SK-N-SH (cell line): ENCODE measurements around the gene SPRY4. TPM values are rescaled to one million over a fixed set of nuclear protein-coding genes. Genes with fewer than 3 reads are reported as not detected.
"Not testable (repeated sequence)": the region's sequence is repeated elsewhere in the genome, so short reads cannot be mapped to it uniquely, and the experiment has no call there.

Experiments used
- CTCF ChIA-PET: fragments of 300-600, 350-600 bp; formaldehyde crosslinking; extraction: SDS; loops from one replicate; lab custom pipeline; 2021; lab: Yijun Ruan, JAX
- POLR2A ChIA-PET: fragments of 350-600 bp; sonication (Branson Sonifier 250); formaldehyde crosslinking; extraction: SDS; loops from one replicate; lab custom pipeline; 2020; ENCODE audit warnings: antibody characterized with exemption, inconsistent platforms; lab: Yijun Ruan, JAX
- DNase-seq: peaks from one replicate; pipeline ENCODE4 v3.0.0; 2012
- H2AFZ ChIP-seq: fragments of 200-600 bp; sonication (generic); 2 replicates; pipeline ENCODE4 v1.8.1; 2016; ENCODE audit warnings: antibody characterized with exemption, mild to moderate bottlenecking, low read depth
- H3F3A ChIP-seq: fragments of 200-600 bp; sonication (generic); replicated peaks from 2 replicates; pipeline ENCODE3; 2016; ENCODE audit warnings: antibody characterized with exemption, mild to moderate bottlenecking; ENCODE audit not compliant: insufficient read depth
- H3K27ac ChIP-seq, 2 experiments: fragments of 200-500 bp in 1 of 2; fragments of 200-600 bp in 1 of 2; sonication (Bioruptor generic) in 1 of 2; sonication (generic), shearing (Covaris generic) in 1 of 2; 2 replicates each; pipeline versions ENCODE4 v1.5.1 to v1.6.1; 2014 to 2016; ENCODE audit warnings: low read depth in 2 of 2, inconsistent platforms in 1 of 2, low read length in 1 of 2, mild to moderate bottlenecking in 1 of 2, mixed read lengths in 1 of 2
- H3K27me3 ChIP-seq: fragments of 200-600 bp; sonication (generic), shearing (Covaris generic); 2 replicates; pipeline ENCODE4 v1.6.1; 2016; ENCODE audit warnings: mixed run types; ENCODE audit not compliant: insufficient read depth
- H3K36me3 ChIP-seq, 2 experiments: fragments of 200-500 bp in 1 of 2; fragments of 200-600 bp in 1 of 2; sonication (Bioruptor generic) in 1 of 2; sonication (generic) in 1 of 2; replicated peaks in 1 of 2; 2 replicates each; pipeline versions ENCODE3 to v1.5.1; 2014 to 2016; ENCODE audit warnings: low read length in 1 of 2, mild to moderate bottlenecking in 1 of 2; ENCODE audit not compliant: insufficient read depth in 2 of 2, control insufficient read depth in 1 of 2
- H3K4me1 ChIP-seq, 2 experiments: fragments of 200-500 bp in 1 of 2; fragments of 200-600 bp in 1 of 2; sonication (Bioruptor generic) in 1 of 2; sonication (generic), shearing (Covaris generic) in 1 of 2; 2 replicates each; pipeline versions ENCODE4 v1.5.1 to v1.6.1; 2014 to 2016; ENCODE audit warnings: low read depth in 1 of 2, low read length in 1 of 2, mixed run types in 1 of 2; ENCODE audit not compliant: insufficient read depth in 2 of 2, control insufficient read depth in 1 of 2
- H3K4me2 ChIP-seq: fragments of 200-600 bp; sonication (generic), shearing (Covaris generic); 2 replicates; pipeline ENCODE4 v1.6.1; 2017; ENCODE audit warnings: mixed run types
- H3K4me3 ChIP-seq, 2 experiments: fragments of 200-500 bp in 1 of 2; fragments of 200-600 bp in 1 of 2; sonication (Bioruptor generic) in 1 of 2; sonication (generic), shearing (Covaris generic) in 1 of 2; 2 replicates each; pipeline versions ENCODE4 v1.5.1 to v1.8.1; 2014 to 2016; ENCODE audit warnings: low read depth in 2 of 2, inconsistent platforms in 1 of 2, low read length in 1 of 2, mild to moderate bottlenecking in 1 of 2, mixed read lengths in 1 of 2, moderate library complexity in 1 of 2
- H3K79me2 ChIP-seq: fragments of 200-600 bp; sonication (generic); 2 replicates; pipeline ENCODE4 v1.8.1; 2017; ENCODE audit warnings: mild to moderate bottlenecking; ENCODE audit not compliant: insufficient read depth
- H3K9ac ChIP-seq: fragments of 200-600 bp; sonication (generic); 2 replicates; pipeline ENCODE4 v1.6.1; 2017; ENCODE audit warnings: mixed run types
- H3K9me2 ChIP-seq: fragments of 200-600 bp; sonication (generic); 2 replicates; pipeline ENCODE4 v1.6.1; 2017; ENCODE audit warnings: mixed run types
- H3K9me3 ChIP-seq: fragments of 200-600 bp; sonication (generic); 2 replicates; pipeline ENCODE4 v1.6.1; 2017; ENCODE audit warnings: mixed run types, mild to moderate bottlenecking, moderate library complexity
- H4K20me1 ChIP-seq: fragments of 200-600 bp; sonication (generic); 2 replicates; pipeline ENCODE4 v1.6.1; 2017; ENCODE audit warnings: mild to moderate bottlenecking, mixed run types; ENCODE audit not compliant: insufficient read depth
- CHD2 ChIP-seq: fragments of 150-350 bp; IDR thresholded peaks from 2 replicates; pipeline ENCODE4 v1.6.1; 2018; ENCODE audit warnings: low read length; ENCODE audit not compliant: partially characterized antibody
- NRF1 ChIP-seq: IDR thresholded peaks from 2 replicates; pipeline ENCODE4 v1.6.1; 2012; ENCODE audit warnings: low read depth, mild to moderate bottlenecking, low read length
- RXRA ChIP-seq: IDR thresholded peaks from 2 replicates; pipeline ENCODE4 v1.4.0; 2012; ENCODE audit warnings: low read depth, mild to moderate bottlenecking, borderline replicate concordance
- SMC3 ChIP-seq: IDR thresholded peaks from 2 replicates; pipeline ENCODE4 v1.6.1; 2012; ENCODE audit warnings: low read depth, low read length, improper control_type of control experiment
- TEAD4 ChIP-seq: IDR thresholded peaks from 2 replicates; pipeline ENCODE4 v1.4.0; 2012; ENCODE audit warnings: mild to moderate bottlenecking, borderline replicate concordance; ENCODE audit not compliant: insufficient read depth
- USF2 ChIP-seq: fragments of 150-350 bp; IDR thresholded peaks from 2 replicates; pipeline ENCODE4 v1.6.1; 2017; ENCODE audit warnings: antibody characterized with exemption, low read length, low read depth, borderline replicate concordance
- WGBS: methylation state at CpG from one replicate; pipeline ENCODE4 v1.1.6; 2017; ENCODE audit warnings: low lambda C conversion rate; 5-methylcytosine and 5-hydroxymethylcytosine counted together
- polyA plus RNA-seq, 3 experiments: library from polyadenylated mRNA; depleted of rRNA; stranded (reverse); fragments of >200 nt; gene quantifications; 2 replicates each; pipeline ENCODE4 v1.2.3, GENCODE V29; 2012
- TF ChIP-seq, protein P1 (sequence below): IDR thresholded peaks from 2 replicates; pipeline ENCODE4 v1.4.0; 2012; ENCODE audit warnings: low read depth, borderline replicate concordance
- TF ChIP-seq, protein P2 (sequence below): IDR thresholded peaks from 2 replicates; pipeline ENCODE4 v1.4.0; 2012; ENCODE audit warnings: low read depth, borderline replicate concordance

The SPRY4 gene
- polyA plus RNA-seq, 1 of the 3 experiments (the other 2 are of a cell fraction) = 18.0 TPM

DNA sequence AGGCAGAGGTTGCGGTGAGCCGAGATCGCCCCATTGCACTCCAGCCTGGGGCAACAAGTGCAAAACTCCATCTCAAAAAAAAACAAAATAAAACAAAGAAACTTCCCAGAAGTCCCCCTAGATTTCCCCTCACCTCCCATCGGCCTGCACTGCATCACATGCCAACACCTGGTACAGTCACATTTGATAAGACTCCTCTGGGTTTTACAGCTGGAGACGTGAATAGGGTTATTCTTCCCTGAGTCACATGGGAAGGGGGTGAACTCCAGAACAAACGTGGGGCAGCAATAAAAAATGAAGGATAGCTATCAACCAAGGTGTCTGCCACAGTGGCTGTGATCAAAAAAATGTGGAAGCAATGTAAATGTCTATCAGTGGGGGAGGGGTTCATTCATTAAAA, 26.0 kb downstream of the SPRY4 start:
- no peaks in the 10 kb centered on the region for H4K20me1 ChIP-seq
- WGBS = 82% methylated on average over 6 of the region's 6 CpGs
- H3K4me2 ChIP-seq = no peak overlapping the region
- H3K27ac ChIP-seq = no peak overlapping the region
- TF ChIP-seq USF2 = no peak
- TF ChIP-seq, protein P1, sequence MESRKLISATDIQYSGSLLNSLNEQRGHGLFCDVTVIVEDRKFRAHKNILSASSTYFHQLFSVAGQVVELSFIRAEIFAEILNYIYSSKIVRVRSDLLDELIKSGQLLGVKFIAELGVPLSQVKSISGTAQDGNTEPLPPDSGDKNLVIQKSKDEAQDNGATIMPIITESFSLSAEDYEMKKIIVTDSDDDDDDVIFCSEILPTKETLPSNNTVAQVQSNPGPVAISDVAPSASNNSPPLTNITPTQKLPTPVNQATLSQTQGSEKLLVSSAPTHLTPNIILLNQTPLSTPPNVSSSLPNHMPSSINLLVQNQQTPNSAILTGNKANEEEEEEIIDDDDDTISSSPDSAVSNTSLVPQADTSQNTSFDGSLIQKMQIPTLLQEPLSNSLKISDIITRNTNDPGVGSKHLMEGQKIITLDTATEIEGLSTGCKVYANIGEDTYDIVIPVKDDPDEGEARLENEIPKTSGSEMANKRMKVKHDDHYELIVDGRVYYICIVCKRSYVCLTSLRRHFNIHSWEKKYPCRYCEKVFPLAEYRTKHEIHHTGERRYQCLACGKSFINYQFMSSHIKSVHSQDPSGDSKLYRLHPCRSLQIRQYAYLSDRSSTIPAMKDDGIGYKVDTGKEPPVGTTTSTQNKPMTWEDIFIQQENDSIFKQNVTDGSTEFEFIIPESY = no peak
- TF ChIP-seq, protein P2, sequence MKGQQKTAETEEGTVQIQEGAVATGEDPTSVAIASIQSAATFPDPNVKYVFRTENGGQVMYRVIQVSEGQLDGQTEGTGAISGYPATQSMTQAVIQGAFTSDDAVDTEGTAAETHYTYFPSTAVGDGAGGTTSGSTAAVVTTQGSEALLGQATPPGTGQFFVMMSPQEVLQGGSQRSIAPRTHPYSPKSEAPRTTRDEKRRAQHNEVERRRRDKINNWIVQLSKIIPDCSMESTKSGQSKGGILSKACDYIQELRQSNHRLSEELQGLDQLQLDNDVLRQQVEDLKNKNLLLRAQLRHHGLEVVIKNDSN = no peak
- no peak for TF ChIP-seq TEAD4
- TF ChIP-seq RXRA = no peak
- no peak for TF ChIP-seq NRF1
- no peak for TF ChIP-seq SMC3
- no peak for TF ChIP-seq CHD2
- TF ChIP-seq, all 33 proteins: peak for 0
- H3F3A ChIP-seq = peaks cover 32% of the 10 kb centered on the region
- no peaks in the 10 kb centered on the region for H3K36me3 ChIP-seq
- H3K4me3 ChIP-seq = no peak overlapping the region
- H3K9me2 ChIP-seq = no peaks in the 10 kb centered on the region
- H3K79me2 ChIP-seq = peaks cover 61% of the 10 kb centered on the region
- H2AFZ ChIP-seq = no peak overlapping the region
- ChIA-PET CTCF (interaction anchor here (1.8 kb wide), 2 partner anchors 146 to 250 kb away, joined by 5 read pairs; no protein-coding TSS in a partner anchor), POLR2A (no interaction called here)
- H3K9me3 ChIP-seq = no peaks in the 10 kb centered on the region
- H3K9ac ChIP-seq = no peak overlapping the region
- H3K4me1 ChIP-seq = peaks cover 21 to 26% of the 10 kb centered on the region in 2 experiments
- no peak for DNase-seq
- no peaks in the 10 kb centered on the region for H3K27me3 ChIP-seq

DNA sequence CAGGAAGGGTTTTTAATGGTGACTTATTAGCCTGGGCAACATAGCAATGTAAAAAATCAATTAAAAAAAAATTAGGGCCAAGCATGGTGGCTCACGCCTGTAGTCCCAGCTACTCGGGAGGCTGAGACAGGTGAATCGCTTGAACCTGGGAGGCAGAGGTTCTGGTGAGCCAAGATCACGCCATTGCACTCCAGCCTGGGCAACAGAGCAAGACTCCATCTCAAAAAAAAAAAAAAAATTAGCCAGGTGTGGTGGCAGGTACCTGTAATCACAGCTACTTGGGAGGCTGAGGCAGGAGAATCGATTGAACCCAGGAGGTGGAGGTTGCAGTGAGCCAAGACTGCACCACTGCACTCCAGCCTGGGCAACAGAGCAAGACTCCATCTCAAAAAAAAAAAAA, 27.0 kb downstream of the SPRY4 start:
- Histone ChIP-seq H3K27ac (peak overlapping the region; percentile 74 to 93; a peak in 3 of 4 replicates), H3K4me2 (0 out of 2 replicates have a peak overlapping the region, but pooled peaks have one; percentile 1), H3K9ac (peak overlapping the region; percentile 15; the same call in 1 of the 2 replicates), H3K4me1 (peaks cover 25 to 28% of the 10 kb centered on the region in 2 experiments), H3K79me2 (peaks cover 62% of the 10 kb centered on the region), H3F3A (peaks cover 32% of the 10 kb centered on the region)
- H3K36me3 ChIP-seq, H3K27me3 ChIP-seq, POLR2A ChIA-PET, H3K9me2 ChIP-seq, H3K9me3 ChIP-seq, H3K4me3 ChIP-seq, H2AFZ ChIP-seq, H4K20me1 ChIP-seq, DNase-seq: not testable (repeated sequence)
- CTCF ChIA-PET = interaction anchor here (1.2 to 2.3 kb wide), 4 partner anchors 27 to 251 kb away, joined by 3 to 10 read pairs (median 6); partner anchors contain the start of gene SPRY4
- WGBS = 94% methylated on average over 5 of the region's 5 CpGs
